Mesothelial cell of epicardium (in vitro differentiated cells): ENCODE results near the gene C11orf54. TPM values are rescaled to one million over a fixed set of nuclear protein-coding genes. Genes with fewer than 3 reads are reported as not detected.

Experiments
- DNase-seq, 2 experiments: peaks; one replicate each; pipeline ENCODE4 v3.0.0; 2021; ENCODE audit warnings: low spot score in 2 of 2; ENCODE audit not compliant: unreplicated experiment in 2 of 2
- H3K27ac Mint-ChIP-seq: 2 replicates; pipeline ENCODE4 v1.8.0; 2021; ENCODE audit warnings: mixed read lengths
- H3K27me3 Mint-ChIP-seq: 2 replicates; pipeline ENCODE4 v1.8.0; 2021; ENCODE audit warnings: low read depth, mixed read lengths
- H3K36me3 Mint-ChIP-seq: 2 replicates; pipeline ENCODE4 v1.8.0; 2021; ENCODE audit warnings: mixed read lengths
- H3K4me1 Mint-ChIP-seq: 2 replicates; pipeline ENCODE4 v1.8.0; 2021; ENCODE audit warnings: mixed read lengths
- H3K4me3 Mint-ChIP-seq: 2 replicates; pipeline ENCODE4 v1.8.0; 2021; ENCODE audit warnings: mild to moderate bottlenecking, moderate library complexity, mixed read lengths
- H3K9me3 Mint-ChIP-seq: 2 replicates; pipeline ENCODE4 v1.8.0; 2021; ENCODE audit warnings: mixed read lengths
- CTCF ChIP-seq: fragments of 200-600 bp; sonication (generic); IDR thresholded peaks from one replicate; pipeline ENCODE4 v1.5.0; 2021; ENCODE audit warnings: antibody characterized with exemption; ENCODE audit not compliant: unreplicated experiment
- total RNA-seq: library from RNA; stranded (reverse); gene quantifications from 3 replicates; pipeline ENCODE4 v1.2.1, GENCODE V29; 2021

C11orf54 gene
- total RNA-seq, 1 donor from 2014 or later, result 34.5 TPM

- TF ChIP-seq CTCF, result no peak
- Mint-ChIP-seq H3K27me3 (no peaks in the 10 kb centered on the region), H3K9me3 (peaks cover 16% of the 10 kb centered on the region), H3K4me3 (no peak overlapping the region), H3K4me1 (no peaks in the 10 kb centered on the region), H3K27ac (no peak overlapping the region), H3K36me3 (peaks cover 57% of the 10 kb centered on the region)
- DNase-seq, result no peak
Observed at GRCh38 chr11:93704237-93704636, 37.2 kb upstream of the C11orf54 start.

- Mint-ChIP-seq H3K27me3 (no peaks in the 10 kb centered on the region), H3K27ac (no peak overlapping the region), H3K4me1 (no peaks in the 10 kb centered on the region), H3K4me3 (no peak overlapping the region), H3K36me3 (peaks cover 76% of the 10 kb centered on the region), H3K9me3 (peaks cover 42% of the 10 kb centered on the region)
- no peak for DNase-seq
- TF ChIP-seq CTCF, result no peak
Observed at GRCh38 chr11:93710239-93710638, 31.2 kb upstream of the C11orf54 start.

GRCh38 chr11:93712678-93713077, 28.8 kb upstream of the C11orf54 start:
- Mint-ChIP-seq H3K9me3 (peaks cover 39% of the 10 kb centered on the region), H3K27me3 (no peaks in the 10 kb centered on the region), H3K27ac (no peak overlapping the region), H3K4me3 (no peak overlapping the region), H3K36me3 (peaks cover 72% of the 10 kb centered on the region), H3K4me1 (no peaks in the 10 kb centered on the region)
- DNase-seq, result no peak
- TF ChIP-seq CTCF, result no peak

GRCh38 chr11:93715797-93716396, 25.6 kb upstream of the C11orf54 start:
- H3K27me3 Mint-ChIP-seq, result no peaks in the 10 kb centered on the region
- H3K9me3 Mint-ChIP-seq, result peaks cover 10% of the 10 kb centered on the region
- peaks cover 48% of the 10 kb centered on the region for H3K36me3 Mint-ChIP-seq
- TF ChIP-seq CTCF, result no peak
- H3K27ac Mint-ChIP-seq, result no peak overlapping the region
- H3K4me3 Mint-ChIP-seq, result no peak overlapping the region
- H3K4me1 Mint-ChIP-seq, result no peaks in the 10 kb centered on the region
- DNase-seq, result no peak

- peaks cover 42% of the 10 kb centered on the region for H3K36me3 Mint-ChIP-seq
- H3K27ac Mint-ChIP-seq, result no peak overlapping the region
- no peak for DNase-seq
Observed at GRCh38 chr11:93717501-93717900, 24.0 kb upstream of the C11orf54 start.

More at GRCh38 chr11:93717501-93717900, 24.0 kb upstream of the C11orf54 start:
- H3K4me1 Mint-ChIP-seq, result no peaks in the 10 kb centered on the region
- TF ChIP-seq CTCF, result no peak
- peaks cover 4% of the 10 kb centered on the region for H3K9me3 Mint-ChIP-seq
- no peaks in the 10 kb centered on the region for H3K27me3 Mint-ChIP-seq
- no peak overlapping the region for H3K4me3 Mint-ChIP-seq
